Fibroblast of skin of right biceps (primary cell): Measurements from ENCODE around the gene COPZ1.

Experiments used
- DNase-seq: peaks from one replicate; pipeline ENCODE4 v3.0.0-alpha.2; 2013

Gene COPZ1

DNA sequence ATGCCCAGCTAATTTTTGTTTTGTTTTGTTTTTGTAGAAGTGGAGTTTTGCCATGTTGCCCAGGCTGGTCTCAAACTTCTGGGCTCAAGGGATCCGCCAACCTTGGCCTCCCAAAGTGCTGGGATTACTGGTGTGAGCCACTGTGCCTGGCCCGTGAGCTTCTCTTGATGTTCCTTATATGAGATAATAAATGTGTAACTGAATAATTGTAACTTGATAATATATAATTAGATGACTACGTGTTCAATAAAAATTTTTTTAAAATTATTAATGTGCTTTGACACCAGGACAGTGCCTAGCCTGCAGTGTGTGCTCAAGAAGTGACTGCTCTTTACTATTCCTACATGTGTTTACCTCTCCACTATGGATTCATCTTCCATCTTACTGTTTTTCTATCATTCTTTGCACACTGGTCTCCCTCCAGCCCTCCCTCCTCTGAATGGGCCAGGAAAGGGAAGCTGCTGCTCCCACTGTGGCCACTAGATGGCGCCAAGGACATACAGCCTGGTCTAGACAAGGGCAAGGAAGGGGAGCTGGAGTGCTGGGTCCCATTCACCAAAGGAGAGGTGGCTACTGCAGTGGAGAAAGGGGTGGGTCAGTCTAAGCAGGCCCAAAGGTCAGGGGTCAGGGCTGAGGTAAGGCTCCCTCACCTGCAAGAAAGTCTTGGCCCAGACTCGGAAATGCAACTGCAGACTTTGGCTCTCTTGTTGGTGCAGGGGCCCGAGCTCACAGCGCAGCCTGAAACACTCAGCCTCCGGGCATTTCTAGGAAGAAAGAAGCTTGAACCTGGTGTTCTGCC, 74.3 kb downstream of the COPZ1 start:
- peak; percentile 81 for DNase-seq

DNA sequence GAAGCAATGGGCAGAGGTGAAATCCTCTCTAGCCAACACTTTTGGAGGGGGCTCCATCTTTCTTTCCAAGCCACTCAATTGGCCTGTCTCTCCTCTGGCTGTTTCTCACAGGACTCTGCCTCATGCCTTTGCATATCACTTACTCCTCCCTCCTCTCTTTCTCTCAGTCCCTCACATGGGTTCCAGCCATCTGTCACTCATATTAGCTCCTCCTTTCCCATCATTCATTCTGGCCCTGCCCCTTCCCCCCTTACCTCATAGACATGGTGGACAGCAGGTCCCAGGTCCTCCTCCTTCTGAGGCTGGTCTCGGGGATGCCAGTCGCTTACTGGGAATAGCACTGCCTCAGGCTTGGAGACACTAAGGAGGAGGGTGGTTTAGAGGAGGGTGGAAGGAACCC, 76.2 kb downstream of the COPZ1 start:
- DNase-seq, result no peak
